Body of pancreas (tissue), 4 donors: ENCODE results near the gene TOGARAM2. TPM values are rescaled to one million over a fixed set of nuclear protein-coding genes. Genes with fewer than 3 reads are reported as not detected.

Experiments used
- ATAC-seq: fragments of 150-250 bp; one replicate; pipeline ENCODE4 v1.9.1; 2016
- DNase-seq, 4 donors: peaks; one replicate each; pipeline ENCODE4 v3.0.0-alpha.2; 2019
- H3K27ac ChIP-seq, 4 donors: fragments of 200-600 bp; sonication (generic); 1 replicate in 3 of 4; 2 replicates in 1 of 4; pipeline versions ENCODE4 v1.5.1 to v1.6.1; 2016 to 2019; ENCODE audit warnings: mild to moderate bottlenecking in 1 of 4, mixed read lengths in 1 of 4, moderate library complexity in 1 of 4
- H3K27me3 ChIP-seq, 2 donors: fragments of 200-600 bp; sonication (generic); one replicate each; pipeline ENCODE4 v1.6.0; 2016; ENCODE audit warnings: mild to moderate bottlenecking in 1 of 2
- H3K36me3 ChIP-seq, 2 donors: fragments of 200-600 bp; sonication (generic); replicated peaks in 1 of 2; 2 replicates each; pipeline ENCODE4 v1.5.1; 2016; ENCODE audit warnings: low read depth in 2 of 2; ENCODE audit not compliant: insufficient read depth in 1 of 2
- H3K4me1 ChIP-seq: fragments of 200-600 bp; sonication (generic); one replicate; pipeline ENCODE4 v1.6.0; 2016
- H3K4me3 ChIP-seq, 2 donors: fragments of 200-600 bp; sonication (generic); 1 replicate in 1 of 2; 2 replicates in 1 of 2; pipeline ENCODE4 v1.5.1; 2016 to 2019
- H3K9me3 ChIP-seq, 3 donors: fragments of 200-600 bp; sonication (generic); 1 replicate in 2 of 3; 2 replicates in 1 of 3; pipeline ENCODE4 v1.5.1; 2016
- POLR2A ChIP-seq, 3 donors: fragments of 450-650 bp; IDR thresholded peaks; one replicate each; pipeline ENCODE4 v1.6.1; 2016; ENCODE audit warnings: antibody characterized with exemption in 3 of 3, mild to moderate bottlenecking in 2 of 3
- WGBS, 2 donors: methylation state at CpG; one replicate each; pipeline ENCODE4 v1.1.5; 2017; 5-methylcytosine and 5-hydroxymethylcytosine counted together
- intact Hi-C: fragments of 100-400 bp; cut with DNase I; formaldehyde crosslinking; loops from one replicate; pipeline ENCODE4 v1.15.1; 2023
- total RNA-seq, 2 donors: library from RNA; depleted of rRNA; stranded (reverse); fragments of >200 nt; gene quantifications; one replicate each; pipeline ENCODE4 v1.1.0, GENCODE V29; 2016
- TF ChIP-seq, protein P1 (sequence below), 7 experiments: fragments of 450-650 bp in 4 of 7; fragments of 200-600 bp in 3 of 7; sonication (generic) in 3 of 7; IDR thresholded peaks; one replicate each; pipeline ENCODE4 v1.5.1; 2016 to 2019; ENCODE audit warnings: antibody characterized with exemption in 7 of 7

The TOGARAM2 gene
- total RNA-seq, 2 donors from 2014 or later = 0.26 TPM; not detected in 1

- TF ChIP-seq, protein P1, sequence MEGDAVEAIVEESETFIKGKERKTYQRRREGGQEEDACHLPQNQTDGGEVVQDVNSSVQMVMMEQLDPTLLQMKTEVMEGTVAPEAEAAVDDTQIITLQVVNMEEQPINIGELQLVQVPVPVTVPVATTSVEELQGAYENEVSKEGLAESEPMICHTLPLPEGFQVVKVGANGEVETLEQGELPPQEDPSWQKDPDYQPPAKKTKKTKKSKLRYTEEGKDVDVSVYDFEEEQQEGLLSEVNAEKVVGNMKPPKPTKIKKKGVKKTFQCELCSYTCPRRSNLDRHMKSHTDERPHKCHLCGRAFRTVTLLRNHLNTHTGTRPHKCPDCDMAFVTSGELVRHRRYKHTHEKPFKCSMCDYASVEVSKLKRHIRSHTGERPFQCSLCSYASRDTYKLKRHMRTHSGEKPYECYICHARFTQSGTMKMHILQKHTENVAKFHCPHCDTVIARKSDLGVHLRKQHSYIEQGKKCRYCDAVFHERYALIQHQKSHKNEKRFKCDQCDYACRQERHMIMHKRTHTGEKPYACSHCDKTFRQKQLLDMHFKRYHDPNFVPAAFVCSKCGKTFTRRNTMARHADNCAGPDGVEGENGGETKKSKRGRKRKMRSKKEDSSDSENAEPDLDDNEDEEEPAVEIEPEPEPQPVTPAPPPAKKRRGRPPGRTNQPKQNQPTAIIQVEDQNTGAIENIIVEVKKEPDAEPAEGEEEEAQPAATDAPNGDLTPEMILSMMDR (IDR thresholded peaks at IDR 0.05) = no peak
- no peak for TF ChIP-seq POLR2A (IDR thresholded peaks at IDR 0.05)
- H3K27me3 ChIP-seq = no peaks in the 10 kb centered on the region
- ATAC-seq (no peak), DNase-seq (no peak)
- no peaks in the 10 kb centered on the region for H3K36me3 ChIP-seq
- intact Hi-C loops = no loop called here
- H3K27ac ChIP-seq = no peak overlapping the region
- 74 to 81% methylated on average over 16 of the region's 16 CpGs for WGBS, 2 donors
- no peaks in the 10 kb centered on the region for H3K4me1 ChIP-seq
- no peaks in the 10 kb centered on the region for H3K9me3 ChIP-seq
- no peak overlapping the region for H3K4me3 ChIP-seq
These were observed 9.3 kb downstream of the TOGARAM2 start for GRCh38 chr2:28990445-28990844.

DNA sequence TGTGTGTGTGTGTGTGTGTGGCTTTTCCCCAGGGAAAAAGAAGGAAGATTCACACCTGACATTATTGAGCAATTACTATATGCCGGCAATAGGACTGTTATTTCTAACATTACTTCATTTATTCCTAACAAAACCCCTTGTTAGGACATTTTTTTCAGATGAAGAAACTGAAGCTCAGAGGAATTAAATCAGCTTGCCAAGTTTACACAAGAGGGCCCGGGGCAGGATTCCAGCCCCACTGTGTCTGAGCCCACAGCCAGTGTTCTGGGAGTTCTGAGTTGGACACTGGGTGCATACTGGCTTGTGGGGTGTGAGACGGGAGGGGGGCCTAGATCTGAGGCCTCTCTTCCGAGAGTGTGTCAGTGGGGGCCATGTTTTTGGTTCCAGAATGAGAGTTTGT, 9.9 kb downstream of the TOGARAM2 start:
- no peak for TF ChIP-seq POLR2A (IDR thresholded peaks at IDR 0.05)
- TF ChIP-seq, protein P1 (IDR thresholded peaks at IDR 0.05) = no peak
- intact Hi-C loops = no loop called here
- 70 to 80% methylated on average over 4 of the region's 4 CpGs for WGBS, 2 donors
- DNase-seq = peak in 1 of 4 donors; percentile 24
- Histone ChIP-seq H3K27me3 (no peaks in the 10 kb centered on the region), H3K4me1 (no peaks in the 10 kb centered on the region), H3K36me3 (no peaks in the 10 kb centered on the region), H3K9me3 (no peaks in the 10 kb centered on the region), H3K27ac (no peak overlapping the region), H3K4me3 (no peak overlapping the region)
- ATAC-seq = peak; percentile 24

DNA sequence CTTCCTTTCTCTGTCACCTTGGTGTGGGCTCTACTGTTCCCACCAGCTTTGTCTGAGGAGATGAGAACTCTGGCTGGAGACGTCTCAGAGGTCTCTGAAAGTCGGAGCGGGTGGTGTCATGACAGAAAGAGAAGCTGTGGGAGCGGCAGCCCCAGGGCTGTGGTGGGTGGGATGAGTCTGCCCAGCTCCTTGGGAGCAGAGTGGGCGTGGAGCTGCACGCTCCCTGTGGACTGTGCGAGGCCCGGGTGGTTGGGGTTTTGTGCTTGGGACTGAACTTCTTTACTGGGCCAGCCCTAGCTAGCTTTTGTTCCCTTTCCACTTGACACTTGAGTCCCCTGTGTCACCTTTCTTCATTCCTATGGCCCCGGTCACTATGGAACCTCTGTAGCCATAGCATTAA, 10.4 kb downstream of the TOGARAM2 start:
- ATAC-seq (no peak), DNase-seq (no peak)
- Histone ChIP-seq H3K4me1 (no peaks in the 10 kb centered on the region), H3K27me3 (no peaks in the 10 kb centered on the region), H3K27ac (no peak overlapping the region), H3K9me3 (no peaks in the 10 kb centered on the region), H3K4me3 (no peak overlapping the region), H3K36me3 (no peaks in the 10 kb centered on the region)
- no peak for TF ChIP-seq POLR2A (IDR thresholded peaks at IDR 0.05)
- TF ChIP-seq, protein P1 (IDR thresholded peaks at IDR 0.05) = no peak
- intact Hi-C loops = no loop called here
- 81 to 89% methylated on average over 9 of the region's 9 CpGs for WGBS, 2 donors

- no peak for TF ChIP-seq POLR2A (IDR thresholded peaks at IDR 0.05)
- TF ChIP-seq, protein P1 (IDR thresholded peaks at IDR 0.05) = no peak
- Histone ChIP-seq H3K4me1 (no peaks in the 10 kb centered on the region), H3K36me3 (no peaks in the 10 kb centered on the region), H3K4me3 (no peak overlapping the region), H3K9me3 (no peaks in the 10 kb centered on the region), H3K27ac (no peak overlapping the region), H3K27me3 (no peaks in the 10 kb centered on the region)
- intact Hi-C loops = no loop called here
- no peak for ATAC-seq
- WGBS, 2 donors = 59 to 76% methylated on average over 5 to 6 of the region's 6 CpGs
- DNase-seq = peak in 2 of 4 donors; percentile 43 to 68
These were observed 12.3 kb downstream of the TOGARAM2 start for GRCh38 chr2:28993206-28993960.

DNA sequence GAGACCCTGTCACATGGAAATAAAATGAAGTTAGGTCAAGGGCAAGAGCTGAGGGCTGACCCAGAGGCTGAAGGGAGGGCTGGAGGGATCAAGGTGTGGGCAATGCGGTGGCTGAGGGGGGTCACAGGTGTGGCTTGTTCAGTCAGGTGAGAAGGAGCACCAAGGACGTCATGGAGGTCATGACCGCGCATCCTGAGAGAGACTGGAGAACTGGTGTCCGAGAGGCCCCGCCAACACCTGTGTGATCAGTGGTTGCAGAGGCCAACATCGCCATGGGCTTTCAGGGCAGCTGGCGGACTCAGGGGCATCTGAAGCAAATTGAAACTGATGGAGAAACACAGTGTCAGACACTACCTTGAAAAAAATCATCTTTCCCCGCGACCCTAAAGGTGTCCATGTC, 13.0 kb downstream of the TOGARAM2 start:
- no peak overlapping the region for H3K4me3 ChIP-seq
- H3K9me3 ChIP-seq = no peaks in the 10 kb centered on the region
- H3K27ac ChIP-seq = no peak overlapping the region
- 83 to 91% methylated on average over 5 to 10 of the region's 10 CpGs for WGBS, 2 donors
- TF ChIP-seq, protein P1 (IDR thresholded peaks at IDR 0.05) = no peak
- no peak for TF ChIP-seq POLR2A (IDR thresholded peaks at IDR 0.05)
- H3K4me1 ChIP-seq = no peaks in the 10 kb centered on the region
- ATAC-seq = no peak
- DNase-seq = no peak
- intact Hi-C loops = no loop called here
- H3K27me3 ChIP-seq = no peaks in the 10 kb centered on the region
- H3K36me3 ChIP-seq = no peaks in the 10 kb centered on the region
